ENCODE data around the gene EGR2.

The EGR2 gene

DNA sequence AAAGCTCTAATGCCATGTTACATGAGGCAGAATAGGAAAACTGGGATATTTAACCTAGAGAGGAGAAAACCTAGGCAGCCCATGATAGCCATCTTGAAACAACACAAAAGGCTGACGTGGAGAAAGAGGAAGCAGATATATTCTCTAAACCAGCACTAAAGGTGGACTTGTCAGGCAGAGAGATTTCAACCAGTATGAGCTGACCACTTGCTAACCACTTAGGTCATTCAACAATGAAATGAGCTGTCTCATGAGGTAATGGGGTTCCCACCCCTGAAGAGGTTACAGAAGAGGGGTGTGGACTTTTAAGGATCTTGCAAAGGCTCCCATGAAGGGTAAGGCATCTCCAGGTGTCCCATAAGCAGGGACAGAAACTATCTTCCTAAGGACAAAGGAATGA is 26.8 kb upstream of the EGR2 start:
- H3K27ac Mint-ChIP-seq, result no peak overlapping the region
- H3K9me3 Mint-ChIP-seq, result no peaks in the 10 kb centered on the region
- DNase-seq, result no peak
- H3K27me3 Mint-ChIP-seq, result no peaks in the 10 kb centered on the region
- H3K4me1 Mint-ChIP-seq (ENCODE audit: low read depth in 2 of 2), result no peaks in the 10 kb centered on the region
- ATAC-seq (replicated peaks), result no peak
- H3K4me3 Mint-ChIP-seq, result no peak overlapping the region
- no peaks in the 10 kb centered on the region for H3K36me3 Mint-ChIP-seq (ENCODE audit: insufficient read depth)

DNA sequence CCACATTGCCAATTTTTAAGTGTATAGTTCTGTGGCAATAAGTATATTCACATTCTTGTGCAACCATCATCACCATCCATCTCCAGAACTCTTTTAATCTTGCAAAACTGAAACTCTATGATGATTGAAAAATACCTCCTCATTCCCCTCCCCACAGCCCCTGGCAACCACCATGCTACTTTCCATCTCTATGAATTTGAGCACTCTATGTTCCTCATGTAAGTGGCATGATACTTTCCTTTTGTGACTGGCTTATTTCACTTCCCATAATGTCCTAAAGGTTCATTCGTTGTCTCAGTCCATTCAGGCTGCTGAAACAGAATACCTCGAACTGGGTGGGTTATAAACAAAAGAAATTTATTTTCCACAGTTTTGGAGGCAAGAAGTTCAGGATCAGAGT is 23.4 kb upstream of the EGR2 start:
- ATAC-seq (replicated peaks) (no peak), DNase-seq (no peak)
- H3K9me3 Mint-ChIP-seq, result no peaks in the 10 kb centered on the region
- no peak overlapping the region for H3K27ac Mint-ChIP-seq
- H3K4me3 Mint-ChIP-seq, result no peak overlapping the region
- no peaks in the 10 kb centered on the region for H3K27me3 Mint-ChIP-seq
- no peaks in the 10 kb centered on the region for H3K4me1 Mint-ChIP-seq (ENCODE audit: low read depth in 2 of 2)
- no peaks in the 10 kb centered on the region for H3K36me3 Mint-ChIP-seq (ENCODE audit: insufficient read depth)

GRCh38 chr10:62831346-62831745 is 15.2 kb upstream of the EGR2 start:
- Mint-ChIP-seq H3K36me3 (ENCODE audit: insufficient read depth) (no peaks in the 10 kb centered on the region), H3K27ac (no peak overlapping the region), H3K9me3 (no peaks in the 10 kb centered on the region), H3K4me3 (no peak overlapping the region), H3K27me3 (peaks cover 0 to 12% of the 10 kb centered on the region in 2 donors), H3K4me1 (ENCODE audit: low read depth in 2 of 2) (no peaks in the 10 kb centered on the region)
- ATAC-seq (replicated peaks), result no peak
- DNase-seq, result no peak

- no peaks in the 10 kb centered on the region for H3K9me3 Mint-ChIP-seq
- H3K27ac Mint-ChIP-seq, result no peak overlapping the region
- H3K4me1 Mint-ChIP-seq (ENCODE audit: low read depth in 2 of 2), result no peaks in the 10 kb centered on the region
Observed at GRCh38 chr10:62830679-62831078, 14.5 kb upstream of the EGR2 start.

DNA sequence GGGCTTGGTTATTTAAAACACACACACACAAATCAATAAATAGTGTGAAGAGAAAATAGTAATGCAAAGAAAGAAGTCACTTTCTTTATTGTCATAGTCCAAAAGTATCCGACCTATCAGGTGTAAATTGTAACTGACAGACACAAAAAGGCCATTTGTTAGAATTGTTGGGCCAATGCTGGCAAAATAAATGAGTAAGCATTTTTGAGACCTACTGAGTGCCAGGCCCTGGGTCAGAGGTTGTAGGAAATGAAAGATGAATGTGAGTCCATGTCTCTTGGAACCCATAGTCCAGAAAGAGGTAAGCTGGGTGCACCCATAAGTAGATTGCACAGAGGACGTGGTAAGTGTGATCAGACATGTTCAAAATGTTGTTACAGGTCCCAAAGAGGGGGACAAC is 13.5 kb upstream of the EGR2 start:
- Mint-ChIP-seq H3K4me1 (ENCODE audit: low read depth in 2 of 2) (no peaks in the 10 kb centered on the region), H3K4me3 (no peak overlapping the region), H3K36me3 (ENCODE audit: insufficient read depth) (no peaks in the 10 kb centered on the region), H3K27ac (no peak overlapping the region), H3K9me3 (no peaks in the 10 kb centered on the region), H3K27me3 (peaks cover 0 to 12% of the 10 kb centered on the region in 2 donors)
- ATAC-seq (replicated peaks) (no peak), DNase-seq (no peak)

More at GRCh38 chr10:62830679-62831078, 14.5 kb upstream of the EGR2 start:
- Mint-ChIP-seq H3K27me3 (peaks cover 0 to 12% of the 10 kb centered on the region in 2 donors), H3K4me3 (no peak overlapping the region), H3K36me3 (ENCODE audit: insufficient read depth) (no peaks in the 10 kb centered on the region)
- DNase-seq, result no peak
- no peak for ATAC-seq (replicated peaks)

DNA sequence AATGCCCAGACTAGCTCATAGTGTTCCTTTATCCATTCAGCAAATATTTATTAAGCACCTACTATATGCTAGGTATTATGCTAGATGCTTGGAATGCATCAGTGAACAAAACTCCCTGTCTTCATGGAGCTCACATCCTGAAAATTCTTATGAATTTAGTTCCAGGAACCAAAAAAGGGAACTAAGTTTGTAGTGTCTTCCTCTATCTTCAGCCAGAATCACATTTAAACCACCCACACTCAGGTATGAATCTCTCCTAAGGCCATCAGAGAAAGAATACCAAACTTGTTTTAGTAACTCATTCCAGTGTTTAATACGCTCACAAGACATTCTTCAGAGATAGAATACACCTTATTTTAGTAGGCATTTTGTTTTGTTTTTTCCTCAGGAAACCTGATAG is 10.1 kb upstream of the EGR2 start:
- H3K9me3 Mint-ChIP-seq, result no peaks in the 10 kb centered on the region
- DNase-seq (no peak), ATAC-seq (replicated peaks) (no peak)
- H3K27ac Mint-ChIP-seq, result no peak overlapping the region
- H3K4me3 Mint-ChIP-seq, result no peak overlapping the region
- H3K27me3 Mint-ChIP-seq, result peaks cover 0 to 1% of the 10 kb centered on the region in 2 donors
- H3K36me3 Mint-ChIP-seq (ENCODE audit: insufficient read depth), result no peaks in the 10 kb centered on the region
- no peaks in the 10 kb centered on the region for H3K4me1 Mint-ChIP-seq (ENCODE audit: low read depth in 2 of 2)

- no peak for DNase-seq
- Mint-ChIP-seq H3K4me3 (no peak overlapping the region), H3K4me1 (ENCODE audit: low read depth in 2 of 2) (peaks cover 22 to 25% of the 10 kb centered on the region in 2 donors), H3K36me3 (ENCODE audit: insufficient read depth) (peaks cover 15% of the 10 kb centered on the region), H3K27ac (no peak overlapping the region), H3K27me3 (peaks cover 34 to 42% of the 10 kb centered on the region in 2 donors), H3K9me3 (no peaks in the 10 kb centered on the region)
- no peak for ATAC-seq (replicated peaks)
Observed at GRCh38 chr10:62820586-62820985, 4.4 kb upstream of the EGR2 start.

GRCh38 chr10:62819141-62819920 is 3.2 kb upstream of the EGR2 start:
- H3K27ac Mint-ChIP-seq, result no peak overlapping the region
- H3K36me3 Mint-ChIP-seq (ENCODE audit: insufficient read depth), result peaks cover 15% of the 10 kb centered on the region
- peak overlapping the region; percentile 15 to 96 for H3K4me3 Mint-ChIP-seq
- H3K27me3 Mint-ChIP-seq, result peaks cover 40 to 54% of the 10 kb centered on the region in 2 donors
- no peak for ATAC-seq (replicated peaks)
- H3K9me3 Mint-ChIP-seq, result no peaks in the 10 kb centered on the region
- no peak for DNase-seq
- H3K4me1 Mint-ChIP-seq (ENCODE audit: low read depth in 2 of 2), result peaks cover 29 to 37% of the 10 kb centered on the region in 2 donors

- Mint-ChIP-seq H3K9me3 (no peaks in the 10 kb centered on the region), H3K4me1 (ENCODE audit: low read depth in 2 of 2) (peaks cover 35 to 44% of the 10 kb centered on the region in 2 donors), H3K36me3 (ENCODE audit: insufficient read depth) (peaks cover 16% of the 10 kb centered on the region), H3K27me3 (peaks cover 49 to 62% of the 10 kb centered on the region in 2 donors), H3K4me3 (peak overlapping the region; percentile 96 to 99), H3K27ac (no peak overlapping the region)
- DNase-seq (peak in 2 of 3 experiments; percentile 30 to 40), ATAC-seq (replicated peaks) (peak; percentile 4)
Observed at GRCh38 chr10:62818426-62819011, 2.4 kb upstream of the EGR2 start.

- Mint-ChIP-seq H3K36me3 (ENCODE audit: insufficient read depth) (peaks cover 19% of the 10 kb centered on the region), H3K27ac (peak overlapping the region; percentile 86 to 92), H3K9me3 (no peaks in the 10 kb centered on the region), H3K27me3 (peaks cover 53 to 66% of the 10 kb centered on the region in 2 donors), H3K4me3 (peak overlapping the region; percentile 96 to 99), H3K4me1 (ENCODE audit: low read depth in 2 of 2) (peaks cover 36 to 48% of the 10 kb centered on the region in 2 donors)
- ATAC-seq (replicated peaks) (peak; percentile 32), DNase-seq (peak; percentile 48 to 59 (median 53))
Observed at GRCh38 chr10:62817766-62818425, 1.7 kb upstream of the EGR2 start.

GRCh38 chr10:62817121-62817765 is 1.1 kb upstream of the EGR2 start:
- peaks cover 53 to 66% of the 10 kb centered on the region in 2 donors for H3K27me3 Mint-ChIP-seq
- ATAC-seq (replicated peaks), result peak; percentile 16
- H3K4me3 Mint-ChIP-seq, result peak overlapping the region; percentile 96 to 99
- peaks cover 36 to 52% of the 10 kb centered on the region in 2 donors for H3K4me1 Mint-ChIP-seq (ENCODE audit: low read depth in 2 of 2)
- peaks cover 19% of the 10 kb centered on the region for H3K36me3 Mint-ChIP-seq (ENCODE audit: insufficient read depth)
- peak in 2 of 3 experiments; percentile 22 to 65 for DNase-seq
- H3K9me3 Mint-ChIP-seq, result no peaks in the 10 kb centered on the region
- H3K27ac Mint-ChIP-seq, result peak overlapping the region; percentile 86 to 92

DNA sequence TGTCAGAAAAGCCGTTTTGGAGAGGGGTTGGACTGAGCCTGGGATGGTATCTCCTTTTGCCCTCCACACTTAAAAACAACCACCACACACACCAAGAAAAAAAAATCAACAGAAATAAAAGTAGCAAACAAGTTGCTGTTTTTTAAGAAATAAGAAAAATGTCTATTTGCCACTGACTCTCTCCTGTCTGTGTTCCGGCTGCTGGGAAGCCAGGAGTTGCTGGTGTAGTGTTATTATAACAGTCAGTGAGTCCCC is 163 bp downstream of the EGR2 start:
- peaks cover 19% of the 10 kb centered on the region for H3K36me3 Mint-ChIP-seq (ENCODE audit: insufficient read depth)
- H3K27ac Mint-ChIP-seq, result peak overlapping the region; percentile 86 to 92
- ATAC-seq (replicated peaks), result no peak
- DNase-seq, result no peak
- peak overlapping the region; percentile 96 to 99 for H3K4me3 Mint-ChIP-seq
- no peaks in the 10 kb centered on the region for H3K9me3 Mint-ChIP-seq
- peaks cover 42 to 60% of the 10 kb centered on the region in 2 donors for H3K4me1 Mint-ChIP-seq (ENCODE audit: low read depth in 2 of 2)
- H3K27me3 Mint-ChIP-seq, result peaks cover 51 to 63% of the 10 kb centered on the region in 2 donors

DNA sequence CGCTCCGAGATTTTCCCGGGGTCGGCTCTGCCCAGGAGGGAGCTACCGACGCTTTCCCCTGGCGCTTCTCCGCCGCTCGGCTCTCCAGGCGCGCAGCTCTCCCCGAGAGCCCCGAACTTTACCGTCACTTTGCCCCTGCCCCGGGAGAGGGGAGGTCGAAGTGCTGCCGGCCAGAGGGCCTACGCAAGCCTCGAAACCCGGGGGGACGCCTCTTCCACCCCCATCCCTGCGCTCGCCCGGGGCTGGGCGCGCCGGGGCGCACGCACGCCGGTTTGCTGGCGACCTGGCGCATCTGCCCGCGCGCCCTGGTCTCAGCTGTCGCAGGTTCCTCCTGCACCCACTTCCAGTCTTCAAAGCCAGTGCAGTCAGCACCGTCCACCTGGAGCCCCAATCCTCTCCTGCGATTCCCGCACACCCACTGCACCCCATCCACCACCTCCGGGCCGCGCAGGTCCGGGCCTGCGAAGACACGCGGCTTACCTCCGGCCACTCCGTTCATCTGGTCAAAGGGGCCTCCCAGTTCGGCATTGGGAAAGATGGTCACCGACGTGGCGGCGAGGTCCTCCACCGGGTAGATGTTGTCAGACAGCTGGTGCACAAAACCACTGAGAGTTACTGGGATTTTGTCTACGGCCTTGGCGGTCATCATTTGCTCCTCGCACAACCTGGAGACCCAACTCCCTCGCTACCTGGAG is 638 bp downstream of the EGR2 start:
- ATAC-seq (replicated peaks), result no peak
- Mint-ChIP-seq H3K27ac (peak overlapping the region; percentile 86 to 92), H3K4me1 (ENCODE audit: low read depth in 2 of 2) (peaks cover 43 to 62% of the 10 kb centered on the region in 2 donors), H3K27me3 (peaks cover 46 to 58% of the 10 kb centered on the region in 2 donors), H3K9me3 (no peaks in the 10 kb centered on the region), H3K4me3 (peak overlapping the region; percentile 96 to 99), H3K36me3 (ENCODE audit: insufficient read depth) (peaks cover 19% of the 10 kb centered on the region)
- DNase-seq, result peak in 2 of 3 experiments; percentile 15 to 20
